ENCODE results near the gene OR13J1.
"Not testable (repeated sequence)": the region's sequence is repeated elsewhere in the genome, so short reads cannot be mapped to it uniquely, and the experiment has no call there.

OR13J1 gene

GRCh38 chr9:35870351-35870923 lies at the start of gene OR13J1:
OR13J1 (minus strand) TSS chr9:35870401; CDS start chr9:35870401, 0 bp downstream.
- DNase-seq: no peak

- no peak for DNase-seq
These were observed 49.2 kb upstream of the OR13J1 start for GRCh38 chr9:35919212-35920008.

GRCh38 chr9:35918780-35919179 lies 48.6 kb upstream of the OR13J1 start:
- DNase-seq: no peak

- DNase-seq: no peak
These were observed 47.1 kb upstream of the OR13J1 start for GRCh38 chr9:35917261-35917660.

GRCh38 chr9:35915681-35916294 lies 45.6 kb upstream of the OR13J1 start:
- DNase-seq: no peak

- DNase-seq: peak in 1 of 2 donors; percentile 45
These were observed 44.2 kb upstream of the OR13J1 start for GRCh38 chr9:35914301-35914807.

GRCh38 chr9:35913429-35913828 lies 43.2 kb upstream of the OR13J1 start:
- DNase-seq: not testable (repeated sequence)

- DNase-seq: no peak
These were observed 42.7 kb upstream of the OR13J1 start for GRCh38 chr9:35912791-35913400.

- DNase-seq: no peak
These were observed 41.5 kb upstream of the OR13J1 start for GRCh38 chr9:35911690-35912089.

- peak; percentile 62 to 80 for DNase-seq
These were observed 40.6 kb upstream of the OR13J1 start for GRCh38 chr9:35910613-35911359.

- no peak for DNase-seq
These were observed 39.7 kb upstream of the OR13J1 start for GRCh38 chr9:35909687-35910612.

- no peak for DNase-seq
These were observed 39.1 kb upstream of the OR13J1 start, which contains the start of gene SPAAR for GRCh38 chr9:35909274-35909673. SPAAR (plus strand) TSS chr9:35909490; CDS start chr9:35910464, 974 bp downstream.

GRCh38 chr9:35908504-35909125 lies 38.4 kb upstream of the OR13J1 start:
- no peak for DNase-seq

GRCh38 chr9:35907711-35908503 lies 37.7 kb upstream of the OR13J1 start:
- peak in 1 of 2 donors; percentile 43 for DNase-seq

- no peak for DNase-seq
These were observed 36.9 kb upstream of the OR13J1 start for GRCh38 chr9:35906923-35907699.

- DNase-seq: no peak
These were observed 35.9 kb upstream of the OR13J1 start, which contains the start of gene HRCT1 for GRCh38 chr9:35905912-35906679. HRCT1 (plus strand) TSS chr9:35906202; CDS start chr9:35906288, 86 bp downstream.

- DNase-seq: no peak
These were observed 35.0 kb upstream of the OR13J1 start for GRCh38 chr9:35905051-35905781.

Measured in CD4-positive, alpha-beta T cell treated with Interleukin-4 for 1 hour (primary cell).